Glutamatergic neuron (in vitro differentiated cells): Measurements from ENCODE around the gene HLA-DQB1. TPM values are rescaled to one million over a fixed set of nuclear protein-coding genes. Genes with fewer than 3 reads are reported as not detected.

Experiments used
- DNase-seq: peaks from one replicate; pipeline ENCODE4 v3.0.0; 2022
- H3K27ac Mint-ChIP-seq: one replicate; pipeline ENCODE4 v1.8.0; 2020; ENCODE audit warnings: mild to moderate bottlenecking, mixed read lengths, inconsistent platforms; ENCODE audit not compliant: unreplicated experiment
- H3K27me3 Mint-ChIP-seq: one replicate; pipeline ENCODE4 v1.8.0; 2020; ENCODE audit warnings: mild to moderate bottlenecking, moderate library complexity, mixed read lengths, inconsistent platforms; ENCODE audit not compliant: unreplicated experiment
- H3K36me3 Mint-ChIP-seq: one replicate; pipeline ENCODE4 v1.8.0; 2020; ENCODE audit warnings: mild to moderate bottlenecking, mixed read lengths, inconsistent platforms; ENCODE audit not compliant: unreplicated experiment
- H3K4me1 Mint-ChIP-seq: one replicate; pipeline ENCODE4 v1.8.0; 2020; ENCODE audit warnings: mild to moderate bottlenecking, low read depth, mixed read lengths, inconsistent platforms; ENCODE audit not compliant: unreplicated experiment
- H3K4me3 Mint-ChIP-seq: one replicate; pipeline ENCODE4 v1.8.0; 2020; ENCODE audit warnings: mild to moderate bottlenecking, mixed read lengths, inconsistent platforms; ENCODE audit not compliant: unreplicated experiment
- H3K9me3 Mint-ChIP-seq: one replicate; pipeline ENCODE4 v1.8.0; 2020; ENCODE audit warnings: mild to moderate bottlenecking, moderate library complexity, mixed read lengths, inconsistent platforms; ENCODE audit not compliant: unreplicated experiment
- CTCF ChIP-seq: fragments of 200-600 bp; sonication (generic); IDR thresholded peaks from one replicate; pipeline ENCODE4 v1.5.0; 2021; ENCODE audit not compliant: partially characterized antibody, unreplicated experiment
- total RNA-seq: library from RNA; stranded (reverse); fragmentation: NEBNext Ultra II Directional; extraction: Animal tissue kit (Norgen Biotek cat#: 25700); gene quantifications from one replicate; pipeline ENCODE4 v1.2.1, GENCODE V29; 2021; ENCODE audit not compliant: unreplicated experiment

Gene HLA-DQB1
- total RNA-seq, 1 donor from 2014 or later = not detected

GRCh38 chr6:32700391-32701040 is 34.1 kb upstream of the HLA-DQB1 start:
- no peaks in the 10 kb centered on the region for H3K4me1 Mint-ChIP-seq
- no peaks in the 10 kb centered on the region for H3K27me3 Mint-ChIP-seq
- peak; percentile 28 for DNase-seq
- H3K36me3 Mint-ChIP-seq = no peaks in the 10 kb centered on the region
- no peak overlapping the region for H3K4me3 Mint-ChIP-seq
- no peak overlapping the region for H3K27ac Mint-ChIP-seq
- peak; percentile 74 for TF ChIP-seq CTCF
- H3K9me3 Mint-ChIP-seq = no peaks in the 10 kb centered on the region

GRCh38 chr6:32697031-32697430 is 30.6 kb upstream of the HLA-DQB1 start:
- H3K27ac Mint-ChIP-seq = no peak overlapping the region
- DNase-seq = no peak
- H3K4me3 Mint-ChIP-seq = no peak overlapping the region
- TF ChIP-seq CTCF = no peak
- no peaks in the 10 kb centered on the region for H3K9me3 Mint-ChIP-seq
- no peaks in the 10 kb centered on the region for H3K27me3 Mint-ChIP-seq
- H3K36me3 Mint-ChIP-seq = peaks cover 4% of the 10 kb centered on the region
- no peaks in the 10 kb centered on the region for H3K4me1 Mint-ChIP-seq

DNA sequence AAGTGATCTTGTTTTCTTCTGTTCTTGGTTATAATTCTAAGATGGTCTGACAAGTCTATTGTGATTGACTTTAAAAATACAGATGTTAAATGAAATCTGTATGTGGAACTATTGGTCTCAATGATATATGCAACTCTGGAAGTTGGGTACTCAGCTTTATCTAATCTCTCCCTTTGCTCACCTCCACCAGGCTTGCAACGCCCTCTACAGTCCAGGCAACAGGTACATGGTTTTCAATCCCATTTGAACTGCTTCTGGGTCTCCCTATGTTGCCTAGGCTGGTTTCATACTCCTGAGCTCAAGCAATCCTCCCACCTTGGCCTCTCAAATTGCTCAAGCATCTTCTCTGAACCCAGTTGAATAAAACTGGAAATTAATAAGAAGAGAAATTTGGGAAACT is 25.6 kb upstream of the HLA-DQB1 start:
- Mint-ChIP-seq H3K36me3 (peaks cover 4% of the 10 kb centered on the region), H3K4me3 (no peak overlapping the region), H3K4me1 (no peaks in the 10 kb centered on the region), H3K9me3 (no peaks in the 10 kb centered on the region), H3K27me3 (no peaks in the 10 kb centered on the region), H3K27ac (no peak overlapping the region)
- peak; percentile 15 for DNase-seq
- TF ChIP-seq CTCF = no peak

- H3K36me3 Mint-ChIP-seq = peaks cover 4% of the 10 kb centered on the region
- no peak for DNase-seq
- H3K27ac Mint-ChIP-seq = no peak overlapping the region
- H3K4me1 Mint-ChIP-seq = no peaks in the 10 kb centered on the region
- no peak for TF ChIP-seq CTCF
- H3K4me3 Mint-ChIP-seq = no peak overlapping the region
- H3K9me3 Mint-ChIP-seq = no peaks in the 10 kb centered on the region
- no peaks in the 10 kb centered on the region for H3K27me3 Mint-ChIP-seq
Observed at GRCh38 chr6:32689531-32690501, 23.4 kb upstream of the HLA-DQB1 start.

GRCh38 chr6:32685603-32686002 is 19.1 kb upstream of the HLA-DQB1 start:
- no peak for DNase-seq
- no peaks in the 10 kb centered on the region for H3K4me1 Mint-ChIP-seq
- H3K27me3 Mint-ChIP-seq = no peaks in the 10 kb centered on the region
- H3K27ac Mint-ChIP-seq = no peak overlapping the region
- H3K36me3 Mint-ChIP-seq = no peaks in the 10 kb centered on the region
- no peaks in the 10 kb centered on the region for H3K9me3 Mint-ChIP-seq
- no peak for TF ChIP-seq CTCF
- H3K4me3 Mint-ChIP-seq = no peak overlapping the region
